K562 (cell line): ENCODE results near the gene PIRT. TPM values are rescaled to one million over a fixed set of nuclear protein-coding genes. Genes with fewer than 3 reads are reported as not detected.

ENCODE experiments used
- polyA plus RNA-seq, 8 experiments: library from polyadenylated mRNA; depleted of rRNA in 4 of 8; stranded (reverse) in 5 of 8; unstranded in 3 of 8; fragments of >200 nt; fragmentation: Nextera tagmentation in 2 of 8; fragmentation: Illumina TruSeq in 1 of 8; extraction: Ambion mirVana in 2 of 8; extraction: Trizol in 1 of 8; gene quantifications; 2 replicates each; pipeline versions ENCODE4 v1.2.1 to v1.2.3, GENCODE V29; 2011 to 2014; ENCODE audit warnings: inconsistent platforms in 1 of 8, missing spikeins in 1 of 8
- total RNA-seq, 7 experiments: library from RNA; depleted of rRNA in 6 of 7; stranded (reverse); fragments of >200 nt in 6 of 7; fragmentation: Illumina TruSeq in 2 of 7; extraction: Trizol in 2 of 7; gene quantifications; 2 replicates each; pipeline versions ENCODE4 v1.2.1 to v1.2.3, GENCODE V29; 2011 to 2021; ENCODE audit warnings: low replicate concordance in 1 of 7
- TF ChIP-seq, protein P1 (sequence below), 2 experiments: fragments of 450-650 bp; formaldehyde crosslinking in 1 of 2; IDR thresholded peaks; 2 replicates each; pipeline versions ENCODE4 v1.4.0 to v1.6.1; 2014 to 2020; ENCODE audit warnings: mild to moderate bottlenecking in 2 of 2, borderline replicate concordance in 1 of 2, low read depth in 1 of 2

PIRT gene
- total and polyA plus RNA-seq, 9 of the 15 experiments (the other 6 are each of a cell fraction or from before 2014, with no cell fraction given), result not detected

- TF ChIP-seq, protein P1, sequence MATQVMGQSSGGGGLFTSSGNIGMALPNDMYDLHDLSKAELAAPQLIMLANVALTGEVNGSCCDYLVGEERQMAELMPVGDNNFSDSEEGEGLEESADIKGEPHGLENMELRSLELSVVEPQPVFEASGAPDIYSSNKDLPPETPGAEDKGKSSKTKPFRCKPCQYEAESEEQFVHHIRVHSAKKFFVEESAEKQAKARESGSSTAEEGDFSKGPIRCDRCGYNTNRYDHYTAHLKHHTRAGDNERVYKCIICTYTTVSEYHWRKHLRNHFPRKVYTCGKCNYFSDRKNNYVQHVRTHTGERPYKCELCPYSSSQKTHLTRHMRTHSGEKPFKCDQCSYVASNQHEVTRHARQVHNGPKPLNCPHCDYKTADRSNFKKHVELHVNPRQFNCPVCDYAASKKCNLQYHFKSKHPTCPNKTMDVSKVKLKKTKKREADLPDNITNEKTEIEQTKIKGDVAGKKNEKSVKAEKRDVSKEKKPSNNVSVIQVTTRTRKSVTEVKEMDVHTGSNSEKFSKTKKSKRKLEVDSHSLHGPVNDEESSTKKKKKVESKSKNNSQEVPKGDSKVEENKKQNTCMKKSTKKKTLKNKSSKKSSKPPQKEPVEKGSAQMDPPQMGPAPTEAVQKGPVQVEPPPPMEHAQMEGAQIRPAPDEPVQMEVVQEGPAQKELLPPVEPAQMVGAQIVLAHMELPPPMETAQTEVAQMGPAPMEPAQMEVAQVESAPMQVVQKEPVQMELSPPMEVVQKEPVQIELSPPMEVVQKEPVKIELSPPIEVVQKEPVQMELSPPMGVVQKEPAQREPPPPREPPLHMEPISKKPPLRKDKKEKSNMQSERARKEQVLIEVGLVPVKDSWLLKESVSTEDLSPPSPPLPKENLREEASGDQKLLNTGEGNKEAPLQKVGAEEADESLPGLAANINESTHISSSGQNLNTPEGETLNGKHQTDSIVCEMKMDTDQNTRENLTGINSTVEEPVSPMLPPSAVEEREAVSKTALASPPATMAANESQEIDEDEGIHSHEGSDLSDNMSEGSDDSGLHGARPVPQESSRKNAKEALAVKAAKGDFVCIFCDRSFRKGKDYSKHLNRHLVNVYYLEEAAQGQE (IDR thresholded peaks at IDR 0.05; ENCODE audit: borderline replicate concordance), result no peak
- TF ChIP-seq, protein P1 (CRISPR knock-in tag; IDR thresholded peaks at IDR 0.05; ENCODE audit: low read depth), result no peak
Observed at GRCh38 chr17:10797476-10798328, 40.2 kb downstream of the PIRT start (continued).
